GM23338 (cell line): Measurements from ENCODE around the gene MED28. TPM values are rescaled to one million over a fixed set of nuclear protein-coding genes. Genes with fewer than 3 reads are reported as not detected.

Source experiments
- ATAC-seq: fragments of 200-7000 bp; cut with Tn5 transposase; 3 replicates; pipeline ENCODE4 v1.9.1; 2020
- DNase-seq: peaks from one replicate; pipeline ENCODE4 v3.0.0-alpha.2; 2015; ENCODE audit warnings: low spot score
- H2AFZ ChIP-seq: fragments of 200-600 bp; sonication (generic); 2 replicates; pipeline ENCODE4 v1.8.0; 2016; ENCODE audit warnings: antibody characterized with exemption, mild to moderate bottlenecking, moderate library complexity
- H3F3A ChIP-seq: fragments of 200-600 bp; sonication (generic); replicated peaks from 2 replicates; pipeline ENCODE4 v1.8.0; 2017; ENCODE audit warnings: antibody characterized with exemption, mixed run types, low read depth
- H3K27ac ChIP-seq: fragments of 200-600 bp; sonication (generic); 2 replicates; pipeline ENCODE4 v1.6.1; 2016; ENCODE audit warnings: low read depth
- H3K27me3 ChIP-seq: fragments of 200-600 bp; sonication (generic); 2 replicates; pipeline ENCODE4 v1.8.0; 2016; ENCODE audit warnings: mild to moderate bottlenecking, mixed run types, moderate library complexity; ENCODE audit not compliant: insufficient read depth
- H3K36me3 ChIP-seq: fragments of 200-600 bp; sonication (generic); 2 replicates; pipeline ENCODE4 v1.8.0; 2016; ENCODE audit warnings: mild to moderate bottlenecking; ENCODE audit not compliant: insufficient read depth
- H3K4me1 ChIP-seq: fragments of 200-600 bp; sonication (generic); 2 replicates; pipeline ENCODE4 v1.8.0; 2016; ENCODE audit warnings: mild to moderate bottlenecking, moderate library complexity; ENCODE audit not compliant: insufficient read depth
- H3K4me2 ChIP-seq: fragments of 200-600 bp; sonication (generic); 2 replicates; pipeline ENCODE4 v1.7.1; 2017; ENCODE audit warnings: mixed run types
- H3K4me3 ChIP-seq: fragments of 200-600 bp; sonication (generic); 2 replicates; pipeline ENCODE4 v1.6.1; 2016; ENCODE audit warnings: mixed run types
- H3K79me2 ChIP-seq: fragments of 200-600 bp; sonication (generic); replicated peaks from 2 replicates; pipeline ENCODE4 v1.8.0; 2017; ENCODE audit warnings: mild to moderate bottlenecking; ENCODE audit not compliant: insufficient read depth
- H3K9me2 ChIP-seq: fragments of 200-600 bp; sonication (generic); 2 replicates; pipeline ENCODE4 v1.8.0; 2017; ENCODE audit not compliant: insufficient read depth
- H4K20me1 ChIP-seq: fragments of 200-600 bp; sonication (generic); replicated peaks from 2 replicates; pipeline ENCODE4 v1.8.0; 2017; ENCODE audit warnings: mild to moderate bottlenecking; ENCODE audit not compliant: insufficient read depth
- H3K27ac Mint-ChIP-seq: 2 replicates; pipeline ENCODE4 v1.8.0; 2020; ENCODE audit warnings: inconsistent platforms, mild to moderate bottlenecking, moderate library complexity, mixed read lengths
- H3K27me3 Mint-ChIP-seq: 3 replicates; pipeline ENCODE4 v1.8.0; 2022; ENCODE audit warnings: low read depth, mild to moderate bottlenecking, moderate library complexity, mixed read lengths, inconsistent platforms; ENCODE audit not compliant: insufficient read depth, poor library complexity
- H3K36me3 Mint-ChIP-seq: 3 replicates; pipeline ENCODE4 v1.8.0; 2021; ENCODE audit warnings: low read depth, mild to moderate bottlenecking, inconsistent platforms, moderate library complexity, mixed read lengths
- H3K4me1 Mint-ChIP-seq: 3 replicates; pipeline ENCODE4 v1.8.0; 2020; ENCODE audit warnings: mild to moderate bottlenecking, inconsistent platforms, mixed read lengths
- H3K4me3 Mint-ChIP-seq: 3 replicates; pipeline ENCODE4 v1.8.0; 2021; ENCODE audit warnings: moderate library complexity, mild to moderate bottlenecking, inconsistent platforms, mixed read lengths
- H3K9me3 Mint-ChIP-seq: 3 replicates; pipeline ENCODE4 v1.8.0; 2020; ENCODE audit warnings: moderate library complexity, mild to moderate bottlenecking, inconsistent platforms, mixed read lengths
- CREB1 ChIP-seq: fragments of 250-450 bp; sonication (Bioruptor Pico); IDR thresholded peaks from 2 replicates; pipeline ENCODE4 v1.5.0; 2020; ENCODE audit warnings: low read depth, mild to moderate bottlenecking, moderate library complexity
- JUNB ChIP-seq: IDR thresholded peaks from one replicate; pipeline ENCODE4 v1.6.1; 2016; ENCODE audit warnings: antibody characterized with exemption; ENCODE audit not compliant: unreplicated experiment
- POLR2AphosphoS5 ChIP-seq: IDR thresholded peaks from 2 replicates; pipeline ENCODE4 v1.6.1; 2016; ENCODE audit warnings: antibody characterized with exemption, low read depth
- ZNF114 ChIP-seq: fragments of 250-450 bp; sonication (Bioruptor Pico); IDR thresholded peaks from 2 replicates; pipeline ENCODE4 v1.5.0; 2020; ENCODE audit warnings: mild to moderate bottlenecking, moderate library complexity
- ZNF331 ChIP-seq: fragments of 250-450 bp; sonication (Bioruptor Pico); IDR thresholded peaks from 2 replicates; pipeline ENCODE4 v1.5.0; 2020; ENCODE audit warnings: low read depth, mild to moderate bottlenecking, moderate library complexity
- ZNF462 ChIP-seq: fragments of 250-450 bp; sonication (Bioruptor Pico); IDR thresholded peaks from 2 replicates; pipeline ENCODE4 v1.5.0; 2020; ENCODE audit warnings: mild to moderate bottlenecking, moderate library complexity
- polyA plus RNA-seq: library from polyadenylated mRNA; unstranded; fragments of >200 nt; fragmentation: Nextera tagmentation; extraction: Ambion mirVana; gene quantifications from 2 replicates; pipeline ENCODE4 v1.2.1, GENCODE V29; 2016
- total RNA-seq: library from RNA; depleted of rRNA; stranded (reverse); fragments of >200 nt; shearing (Covaris generic); gene quantifications from 2 replicates; pipeline ENCODE4 v1.2.3, GENCODE V29; 2014

The MED28 gene
- total and polyA plus RNA-seq, 2 experiments from 2014 or later, result 24.0 to 60.9 TPM

- TF ChIP-seq ZNF462, result no peak
- no peak for TF ChIP-seq JUNB
- no peak for TF ChIP-seq ZNF114 (CRISPR knock-in tag)
Observed at GRCh38 chr4:17578482-17578891, 36.0 kb upstream of the MED28 start (continued).

- no peak overlapping the region for H3K4me3 ChIP-seq
- H3K4me1 ChIP-seq, result peaks cover 3% of the 10 kb centered on the region; the same call in 1 of the 2 replicates
- H2AFZ ChIP-seq, result no peak overlapping the region
- Mint-ChIP-seq H3K4me3 (no peak overlapping the region), H3K27ac (no peak overlapping the region), H3K9me3 (no peaks in the 10 kb centered on the region), H3K27me3 (peaks cover 13% of the 10 kb centered on the region), H3K36me3 (peaks cover 58% of the 10 kb centered on the region), H3K4me1 (peaks cover 32% of the 10 kb centered on the region)
- H3K36me3 ChIP-seq, result peaks cover 28% of the 10 kb centered on the region
- no peaks in the 10 kb centered on the region for H3K27me3 ChIP-seq
- 0 out of 2 replicates have a peak, but pooled peaks cover 4% of the 10 kb centered on the region for H3F3A ChIP-seq
- peaks cover 6% of the 10 kb centered on the region; the same call in 1 of the 2 replicates for H4K20me1 ChIP-seq
- H3K9me2 ChIP-seq, result no peaks in the 10 kb centered on the region
- DNase-seq, result no peak
- ATAC-seq, result no peak
- peaks cover 15% of the 10 kb centered on the region for H3K79me2 ChIP-seq
- no peak overlapping the region for H3K27ac ChIP-seq
- no peak overlapping the region for H3K4me2 ChIP-seq
- TF ChIP-seq ZNF462, result no peak
- TF ChIP-seq POLR2AphosphoS5, result no peak
- TF ChIP-seq CREB1, result no peak
- no peak for TF ChIP-seq ZNF331
Observed at GRCh38 chr4:17580969-17581368, 33.5 kb upstream of the MED28 start.
